Stimulated activated CD8-positive, alpha-beta memory T cell treated with anti-CD3 and anti-CD28 coated beads, Interleukin-7, amount 100 ng/mL, for 48 hours (primary cell): ENCODE results near the gene MED15.
"Not testable (repeated sequence)": the region's sequence is repeated elsewhere in the genome, so short reads cannot be mapped to it uniquely, and the experiment has no call there.

ENCODE experiments used
- DNase-seq, 2 donors: peaks; one replicate each; pipeline ENCODE4 v3.0.0-alpha.2; 2020; ENCODE audit warnings: low read depth in 1 of 2; ENCODE audit errors: extremely low read depth in 1 of 2

Gene MED15

GRCh38 chr22:20483771-20484170, 23.6 kb upstream of the MED15 start:
- no peak for DNase-seq

- no peak for DNase-seq
Measured at GRCh38 chr22:20484948-20485683, 22.3 kb upstream of the MED15 start.

GRCh38 chr22:20486229-20486628, 21.2 kb upstream of the MED15 start:
- no peak for DNase-seq

- no peak for DNase-seq
Measured at GRCh38 chr22:20487715-20488114, 19.7 kb upstream of the MED15 start.

GRCh38 chr22:20488946-20489345, 18.5 kb upstream of the MED15 start:
- DNase-seq, result no peak

GRCh38 chr22:20490183-20490940, 17.0 kb upstream of the MED15 start:
- no peak for DNase-seq

- no peak for DNase-seq
Measured at GRCh38 chr22:20490941-20491307, 16.5 kb upstream of the MED15 start.

- DNase-seq, result no peak
Measured at GRCh38 chr22:20491346-20491745, 16.1 kb upstream of the MED15 start.

GRCh38 chr22:20494978-20495860, 12.2 kb upstream of the MED15 start, which contains the start of gene KLHL22:
Gene KLHL22 (minus strand): TSS chr22:20495795. CDS start chr22:20489211, 6,584 bp downstream.
- DNase-seq, result no peak

GRCh38 chr22:20495861-20496681, 11.3 kb upstream of the MED15 start:
- peak; percentile 86 to 94 for DNase-seq

- DNase-seq, result no peak
Measured at GRCh38 chr22:20497426-20497825, 10.0 kb upstream of the MED15 start.

GRCh38 chr22:20498913-20499312, 8.5 kb upstream of the MED15 start:
- no peak for DNase-seq

- DNase-seq, result no peak
Measured at GRCh38 chr22:20499769-20500168, 7.6 kb upstream of the MED15 start.

GRCh38 chr22:20503816-20504215, 3.6 kb upstream of the MED15 start:
- DNase-seq, result no peak

- DNase-seq, result not testable (repeated sequence)
Measured at GRCh38 chr22:20504293-20504922, 3.0 kb upstream of the MED15 start.

GRCh38 chr22:20506543-20507252, 712 bp upstream of the MED15 start:
- no peak for DNase-seq

GRCh38 chr22:20508067-20508755, 801 bp downstream of the MED15 start:
- DNase-seq, result not testable (repeated sequence)

GRCh38 chr22:20508815-20509271, 1.4 kb downstream of the MED15 start:
- no peak for DNase-seq
